MM.1S (cell line): ENCODE measurements around the gene DTNB.

ENCODE experiments used
- CTCF ChIP-seq: fragments of 300-600 bp; sonication (generic); IDR thresholded peaks from 2 replicates; pipeline ENCODE4 v1.5.1; 2016; ENCODE audit warnings: antibody characterized with exemption, low read length, mixed read lengths
- EZH2 ChIP-seq: fragments of 300-600 bp; sonication (generic); optimal IDR thresholded peaks from 2 replicates; pipeline ENCODE3; 2017; ENCODE audit warnings: low read depth, mild to moderate bottlenecking, antibody characterized with exemption, low read length, mixed read lengths
- EZH2phosphoT487 ChIP-seq: fragments of 300-600 bp; sonication (generic); IDR thresholded peaks from 2 replicates; pipeline ENCODE4 v1.6.1; 2018; ENCODE audit warnings: antibody characterized with exemption, low read length

- TF ChIP-seq CTCF: no peak
- no peak for TF ChIP-seq EZH2
- no peak for TF ChIP-seq EZH2phosphoT487
Measured at GRCh38 chr2:25714740-25715139, 41.4 kb upstream of the DTNB start.
